Muscle layer of duodenum (tissue), 2 donors: ENCODE results near the gene VPS26C.
"Not testable (repeated sequence)": the region's sequence is repeated elsewhere in the genome, so short reads cannot be mapped to it uniquely, and the experiment has no call there.

Source experiments
- H3K27ac ChIP-seq: one replicate; pipeline ENCODE4 v1.7.0; 2013; ENCODE audit warnings: mild to moderate bottlenecking, low read length
- H3K27me3 ChIP-seq: one replicate; pipeline ENCODE4 v1.7.0; 2013; ENCODE audit warnings: low read depth, mild to moderate bottlenecking, control low read depth, low read length
- H3K36me3 ChIP-seq, 2 donors: one replicate each; pipeline ENCODE4 v1.7.0; 2013; ENCODE audit warnings: low read length in 2 of 2, control low read depth in 1 of 2, mild to moderate bottlenecking in 1 of 2; ENCODE audit not compliant: insufficient read depth in 2 of 2, control insufficient read depth in 1 of 2
- H3K4me1 ChIP-seq, 2 donors: one replicate each; pipeline ENCODE4 v1.7.0; 2013; ENCODE audit warnings: low read length in 2 of 2, mild to moderate bottlenecking in 2 of 2, control low read depth in 1 of 2, moderate library complexity in 1 of 2; ENCODE audit not compliant: insufficient read depth in 2 of 2, control insufficient read depth in 1 of 2
- H3K4me3 ChIP-seq, 2 donors: one replicate each; pipeline ENCODE4 v1.7.0; 2013; ENCODE audit warnings: low read length in 2 of 2, low read depth in 1 of 2, mild to moderate bottlenecking in 1 of 2
- H3K9me3 ChIP-seq, 2 donors: one replicate each; pipeline ENCODE4 v1.7.0; 2013; ENCODE audit warnings: low read length in 2 of 2, control low read depth in 1 of 2, mild to moderate bottlenecking in 1 of 2; ENCODE audit not compliant: control insufficient read depth in 1 of 2
- donor health status: healthy.

The VPS26C gene

GRCh38 chr21:37227071-37228002, 39.8 kb downstream of the VPS26C start:
- Histone ChIP-seq H3K27me3 (no peaks in the 10 kb centered on the region), H3K27ac (no peak overlapping the region), H3K9me3 (no peaks in the 10 kb centered on the region), H3K4me1 (no peaks in the 10 kb centered on the region), H3K36me3 (peaks cover 57 to 77% of the 10 kb centered on the region in 2 donors), H3K4me3 (no peak overlapping the region)

- Histone ChIP-seq H3K36me3 (peaks cover 48 to 67% of the 10 kb centered on the region in 2 donors), H3K4me1 (no peaks in the 10 kb centered on the region), H3K4me3 (no peak overlapping the region), H3K27ac (no peak overlapping the region), H3K27me3 (no peaks in the 10 kb centered on the region), H3K9me3 (no peaks in the 10 kb centered on the region)
Observed at GRCh38 chr21:37226041-37226920, 40.9 kb downstream of the VPS26C start.

DNA sequence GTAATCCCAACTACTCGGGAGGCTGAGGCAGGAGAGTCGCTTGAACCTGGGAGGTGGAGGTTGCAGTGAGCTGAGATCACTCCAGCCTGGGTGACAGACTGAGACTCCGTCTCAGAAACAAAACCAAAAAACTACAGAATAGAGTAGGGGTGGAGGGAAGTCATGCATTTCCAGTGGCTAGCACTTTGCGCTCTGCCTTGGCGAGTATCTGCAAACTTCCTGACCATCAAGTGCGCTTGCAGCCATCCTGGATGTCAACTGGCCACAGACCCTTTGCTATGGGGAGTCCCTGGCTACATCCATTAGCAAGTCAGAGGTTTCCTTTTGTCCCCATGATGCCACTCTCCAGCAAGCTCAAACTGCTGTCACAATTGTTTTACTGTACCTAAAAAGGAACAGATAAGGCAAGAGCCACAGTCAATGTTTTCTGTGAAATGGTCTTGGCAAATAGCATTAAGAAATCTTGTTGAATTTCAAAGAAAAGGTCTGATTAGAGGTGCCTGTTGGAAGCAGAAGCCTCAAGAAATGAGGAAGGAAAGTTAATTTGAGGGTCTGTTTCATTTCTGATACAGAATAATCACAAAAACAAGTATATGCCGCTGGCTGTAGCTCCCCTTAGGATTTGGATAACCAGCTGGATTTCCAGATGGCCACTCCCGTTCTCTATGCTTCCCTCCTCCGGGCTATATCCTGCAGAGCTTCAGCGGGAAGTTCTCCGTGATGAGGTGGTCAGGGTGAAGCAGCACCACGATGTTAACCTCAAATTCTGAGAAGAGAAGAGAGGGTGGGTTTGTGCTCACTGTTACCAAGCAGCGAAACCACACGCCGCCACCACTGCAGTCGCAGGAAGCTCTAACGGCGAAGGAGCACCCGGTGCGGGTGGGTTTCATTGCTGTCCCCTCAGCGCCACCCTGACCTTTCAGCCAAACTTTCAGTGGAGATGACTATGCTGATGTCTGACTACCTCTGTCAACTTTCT, 42.0 kb downstream of the VPS26C start:
- H3K36me3 ChIP-seq: peaks cover 42 to 57% of the 10 kb centered on the region in 2 donors
- no peak overlapping the region for H3K27ac ChIP-seq
- no peaks in the 10 kb centered on the region for H3K9me3 ChIP-seq
- peaks cover 1 to 2% of the 10 kb centered on the region in 2 donors for H3K4me1 ChIP-seq
- no peak overlapping the region for H3K4me3 ChIP-seq
- H3K27me3 ChIP-seq: no peaks in the 10 kb centered on the region

DNA sequence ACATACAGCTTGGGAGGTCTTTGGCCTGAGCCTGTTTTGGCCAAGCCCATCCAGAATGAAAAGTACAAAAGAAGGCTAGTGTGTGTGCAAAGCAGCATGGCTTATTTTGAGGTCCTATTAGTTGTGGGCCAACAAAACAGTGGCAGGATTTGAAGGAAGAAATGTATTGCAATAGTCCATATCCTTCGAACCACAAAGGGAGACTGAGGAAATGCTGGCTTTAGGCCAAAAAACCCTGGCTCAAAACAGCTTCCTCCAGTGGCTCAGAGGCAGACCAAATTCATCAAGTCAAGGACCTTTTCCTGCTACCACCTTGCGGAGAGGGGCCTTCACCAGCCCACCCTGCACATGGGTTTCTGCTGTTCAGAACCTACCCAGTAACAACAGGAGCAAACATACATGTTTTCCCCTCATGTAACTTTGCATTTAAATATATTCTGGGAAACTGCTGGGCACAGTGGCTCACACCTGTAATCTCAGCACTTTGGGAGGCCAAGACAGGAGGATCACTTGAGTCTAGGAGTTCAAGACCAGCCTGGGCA, 43.3 kb downstream of the VPS26C start:
- Histone ChIP-seq H3K4me1 (peaks cover 3 to 7% of the 10 kb centered on the region in 2 donors), H3K9me3 (no peaks in the 10 kb centered on the region), H3K27me3 (no peaks in the 10 kb centered on the region), H3K36me3 (peaks cover 42 to 46% of the 10 kb centered on the region in 2 donors), H3K4me3 (no peak overlapping the region), H3K27ac (no peak overlapping the region)

GRCh38 chr21:37222248-37222647, 44.9 kb downstream of the VPS26C start:
- not testable (repeated sequence) for H3K9me3 ChIP-seq, H3K27ac ChIP-seq, H3K27me3 ChIP-seq, H3K4me1 ChIP-seq, H3K4me3 ChIP-seq
- peaks cover 34 to 35% of the 10 kb centered on the region in 2 donors for H3K36me3 ChIP-seq

DNA sequence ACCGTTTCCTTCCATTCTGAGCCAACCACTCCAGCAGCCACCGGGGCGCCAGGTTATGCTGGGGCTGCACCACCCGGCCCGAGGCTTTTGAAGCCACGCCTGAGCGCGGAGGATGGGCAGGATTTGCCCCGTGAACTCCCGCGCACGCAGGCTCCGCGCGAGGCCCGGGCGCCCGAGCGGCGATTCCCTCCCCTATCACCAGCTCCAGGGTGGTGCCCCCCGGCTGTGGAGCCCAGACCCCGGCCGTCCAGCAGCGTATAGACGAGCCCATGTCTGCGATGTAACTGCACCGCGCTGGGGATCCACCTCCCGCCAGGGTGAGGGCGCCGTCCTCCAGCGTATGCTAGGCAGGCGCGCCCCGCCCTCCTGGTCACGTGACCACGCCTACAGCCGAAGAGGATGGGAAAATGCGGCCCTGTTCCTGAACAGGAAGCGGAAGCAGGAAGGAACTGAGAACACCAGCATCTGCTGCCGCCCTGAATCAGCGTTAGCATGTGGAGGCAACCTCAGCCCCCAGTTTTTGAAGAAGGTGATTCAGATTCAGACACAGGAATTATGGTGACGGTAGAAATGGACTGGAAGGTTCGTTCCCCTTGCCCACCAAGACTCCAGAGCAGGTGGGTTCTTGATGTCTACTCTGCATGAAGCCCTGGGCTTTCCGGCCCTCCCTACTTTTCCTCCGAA, 46.0 kb downstream of the VPS26C start:
- Histone ChIP-seq H3K4me1 (peaks cover 3 to 7% of the 10 kb centered on the region in 2 donors), H3K36me3 (peaks cover 23 to 28% of the 10 kb centered on the region in 2 donors), H3K9me3 (no peaks in the 10 kb centered on the region), H3K27ac (peak overlapping the region; percentile 45), H3K27me3 (no peaks in the 10 kb centered on the region), H3K4me3 (peak overlapping the region; percentile 86 to 96)

- peaks cover 18 to 22% of the 10 kb centered on the region in 2 donors for H3K36me3 ChIP-seq
- H3K27me3 ChIP-seq: no peaks in the 10 kb centered on the region
- no peaks in the 10 kb centered on the region for H3K9me3 ChIP-seq
- H3K4me3 ChIP-seq: peak overlapping the region; percentile 86 to 96
- H3K4me1 ChIP-seq: peaks cover 3 to 7% of the 10 kb centered on the region in 2 donors
- H3K27ac ChIP-seq: peak overlapping the region; percentile 45
Observed at GRCh38 chr21:37220433-37220980, 46.6 kb downstream of the VPS26C start.

DNA sequence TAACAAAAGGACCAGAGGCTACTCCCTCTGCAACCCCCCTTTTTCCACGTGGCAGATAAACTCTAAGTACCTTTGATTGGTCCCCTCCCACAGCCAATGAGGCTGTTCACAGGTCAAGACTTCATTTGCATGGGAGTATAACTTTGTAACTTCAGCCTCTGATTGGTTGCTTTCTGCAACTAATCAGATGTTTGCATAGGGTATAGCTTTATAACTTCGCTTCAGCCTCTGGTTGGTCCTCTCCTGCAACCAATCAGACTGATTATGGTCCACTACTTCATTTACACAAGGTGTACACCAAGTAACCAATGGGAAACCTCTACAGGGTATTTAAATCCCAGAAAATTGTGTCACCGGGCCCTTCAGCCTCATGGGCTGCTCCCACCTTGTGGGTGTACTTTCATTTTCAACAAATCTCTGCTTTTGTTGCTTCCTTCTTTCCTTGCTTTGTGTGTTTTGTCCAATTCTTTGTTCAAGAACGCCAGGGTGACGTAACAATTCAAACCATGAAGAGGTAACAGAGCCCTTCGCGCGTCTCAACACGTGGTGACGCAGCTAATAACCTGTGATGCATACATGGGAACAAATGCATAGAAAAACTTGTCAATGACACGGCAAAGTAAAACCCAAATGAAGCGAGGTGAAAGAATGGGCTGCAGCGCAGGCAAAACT, 47.2 kb downstream of the VPS26C start:
- peaks cover 12 to 16% of the 10 kb centered on the region in 2 donors for H3K36me3 ChIP-seq
- no peak overlapping the region for H3K27ac ChIP-seq

DNA sequence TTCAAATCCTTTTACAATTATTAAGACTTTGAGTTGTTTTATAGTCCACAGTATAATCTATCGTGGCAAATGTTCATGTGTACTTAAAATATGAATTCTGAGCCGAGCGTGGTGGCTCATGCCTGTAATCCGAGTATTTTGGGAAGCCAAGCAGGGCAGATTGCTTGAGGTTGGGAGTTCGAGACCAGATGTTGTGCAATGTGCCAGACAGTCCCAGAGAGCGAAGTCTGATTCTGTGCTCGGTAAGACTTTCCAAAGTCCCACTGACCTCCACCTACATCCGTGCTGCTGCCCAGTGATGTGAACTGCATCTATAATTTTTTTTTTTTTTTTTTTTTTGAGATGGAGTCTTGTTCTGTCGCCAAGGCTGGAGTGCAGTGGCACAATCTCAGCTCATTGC, 52.2 kb downstream of the VPS26C start:
- Histone ChIP-seq H3K9me3 (no peaks in the 10 kb centered on the region), H3K4me1 (peaks cover 0 to 3% of the 10 kb centered on the region in 2 donors), H3K27ac (no peak overlapping the region), H3K4me3 (no peak overlapping the region), H3K36me3 (no peaks in the 10 kb centered on the region), H3K27me3 (no peaks in the 10 kb centered on the region)

More for the DNA sequence above, 47.2 kb downstream of the VPS26C start:
- Histone ChIP-seq H3K27me3 (no peaks in the 10 kb centered on the region), H3K4me1 (peaks cover 3 to 7% of the 10 kb centered on the region in 2 donors), H3K4me3 (peak overlapping the region; percentile 86 to 96), H3K9me3 (no peaks in the 10 kb centered on the region)
